SU-DHL-6 (cell line): Measurements from ENCODE around the gene TARBP1.

Experiments
- CTCF ChIP-seq: fragments of 200-600 bp; sonication (generic); IDR thresholded peaks from one replicate; pipeline ENCODE4 v1.5.1; 2017; ENCODE audit warnings: antibody characterized with exemption, mild to moderate bottlenecking, low read length, moderate library complexity; ENCODE audit not compliant: insufficient read depth, poor library complexity, severe bottlenecking
- EZH2phosphoT487 ChIP-seq: fragments of 200-600 bp; sonication (generic), shearing (Covaris generic); conservative IDR thresholded peaks from 2 replicates; pipeline ENCODE4 v1.6.1; 2018; ENCODE audit warnings: mild to moderate bottlenecking, antibody characterized with exemption, low read length, moderate library complexity, mixed read lengths

GRCh38 chr1:234486858-234487840 is 8.2 kb upstream of the TARBP1 start:
- peak; percentile 28 for TF ChIP-seq CTCF
- no peak for TF ChIP-seq EZH2phosphoT487
